GM23248 (cell line): ENCODE data around the gene CSNK2A1. TPM values are rescaled to one million over a fixed set of nuclear protein-coding genes. Genes with fewer than 3 reads are reported as not detected.

Source experiments
- DNase-seq: peaks from one replicate; pipeline ENCODE4 v3.0.0-alpha.2; 2015
- H2AFZ ChIP-seq: fragments of 200-600 bp; sonication (generic); 2 replicates; pipeline ENCODE4 v1.6.1; 2016; ENCODE audit warnings: antibody characterized with exemption
- H3F3A ChIP-seq: fragments of 200-600 bp; sonication (generic); 2 replicates; pipeline ENCODE4 v1.6.1; 2016; ENCODE audit warnings: mild to moderate bottlenecking, antibody characterized with exemption, mixed run types; ENCODE audit not compliant: insufficient read depth
- H3K27ac ChIP-seq: fragments of 200-600 bp; sonication (generic); 2 replicates; pipeline ENCODE4 v1.5.1; 2016; ENCODE audit warnings: mild to moderate bottlenecking
- H3K27me3 ChIP-seq: fragments of 200-600 bp; sonication (generic); replicated peaks from 2 replicates; pipeline ENCODE4 v1.6.1; 2016; ENCODE audit warnings: mild to moderate bottlenecking; ENCODE audit not compliant: insufficient read depth
- H3K36me3 ChIP-seq: fragments of 200-600 bp; sonication (generic); 2 replicates; pipeline ENCODE4 v1.6.1; 2016; ENCODE audit warnings: low read depth, mild to moderate bottlenecking
- H3K4me1 ChIP-seq: fragments of 200-600 bp; sonication (generic); 2 replicates; pipeline ENCODE4 v1.6.1; 2016; ENCODE audit warnings: mild to moderate bottlenecking; ENCODE audit not compliant: insufficient read depth
- H3K4me2 ChIP-seq: fragments of 200-600 bp; sonication (generic); one replicate; pipeline ENCODE4 v1.6.1; 2016; ENCODE audit warnings: mild to moderate bottlenecking; ENCODE audit not compliant: unreplicated experiment
- H3K4me3 ChIP-seq: fragments of 200-600 bp; sonication (generic); 2 replicates; pipeline ENCODE4 v1.5.1; 2016; ENCODE audit warnings: mild to moderate bottlenecking
- H3K79me2 ChIP-seq: fragments of 200-600 bp; sonication (generic); 2 replicates; pipeline ENCODE4 v1.6.1; 2016; ENCODE audit warnings: mild to moderate bottlenecking; ENCODE audit not compliant: insufficient read depth
- H3K9ac ChIP-seq: fragments of 200-600 bp; sonication (generic); 2 replicates; pipeline ENCODE4 v1.6.1; 2016; ENCODE audit warnings: mild to moderate bottlenecking
- H3K9me2 ChIP-seq: fragments of 200-600 bp; sonication (generic); 2 replicates; pipeline ENCODE4 v1.6.1; 2016; ENCODE audit warnings: mixed run types, mild to moderate bottlenecking, moderate library complexity; ENCODE audit not compliant: insufficient read depth
- H3K9me3 ChIP-seq: fragments of 200-600 bp; sonication (generic); one replicate; pipeline ENCODE4 v1.6.1; 2017; ENCODE audit warnings: low read depth
- H4K20me1 ChIP-seq: fragments of 200-600 bp; sonication (generic); 2 replicates; pipeline ENCODE4 v1.6.0; 2016; ENCODE audit not compliant: insufficient read depth
- EZH2 ChIP-seq: fragments of 200-600 bp; sonication (generic); IDR thresholded peaks from 2 replicates; pipeline ENCODE4 v1.6.1; 2018; ENCODE audit warnings: antibody characterized with exemption, mild to moderate bottlenecking; ENCODE audit not compliant: insufficient read depth, poor library complexity, severe bottlenecking
- EZH2phosphoT487 ChIP-seq: fragments of 200-600 bp; sonication (generic); IDR thresholded peaks from 2 replicates; pipeline ENCODE4 v1.6.1; 2018; ENCODE audit warnings: antibody characterized with exemption, moderate library complexity, mild to moderate bottlenecking, low read depth; ENCODE audit not compliant: insufficient read depth
- WGBS, 2 experiments: methylation state at CpG; one replicate each; pipeline ENCODE4 v1.1.6; 2015 to 2017; ENCODE audit warnings: low lambda C conversion rate in 2 of 2, low coverage in 1 of 2; ENCODE audit errors: missing lambda C conversion rate in 2 of 2; 5-methylcytosine and 5-hydroxymethylcytosine counted together
- in situ Hi-C: fragments of 300-500 bp; cut with MboI; formaldehyde crosslinking; loops from 2 replicates; pipeline ENCODE4 v1.15.0; 2020
- polyA plus RNA-seq: library from polyadenylated mRNA; unstranded; fragments of >200 nt; fragmentation: Nextera tagmentation; extraction: Ambion mirVana; gene quantifications from 2 replicates; pipeline ENCODE4 v1.2.1, GENCODE V29; 2016
- total RNA-seq: library from RNA; depleted of rRNA; stranded (reverse); fragments of >200 nt; shearing (Covaris generic); gene quantifications from 2 replicates; pipeline ENCODE4 v1.2.3, GENCODE V29; 2014

CSNK2A1 gene
- total and polyA plus RNA-seq, 2 experiments from 2014 or later: 69.0 to 98.8 TPM

DNA sequence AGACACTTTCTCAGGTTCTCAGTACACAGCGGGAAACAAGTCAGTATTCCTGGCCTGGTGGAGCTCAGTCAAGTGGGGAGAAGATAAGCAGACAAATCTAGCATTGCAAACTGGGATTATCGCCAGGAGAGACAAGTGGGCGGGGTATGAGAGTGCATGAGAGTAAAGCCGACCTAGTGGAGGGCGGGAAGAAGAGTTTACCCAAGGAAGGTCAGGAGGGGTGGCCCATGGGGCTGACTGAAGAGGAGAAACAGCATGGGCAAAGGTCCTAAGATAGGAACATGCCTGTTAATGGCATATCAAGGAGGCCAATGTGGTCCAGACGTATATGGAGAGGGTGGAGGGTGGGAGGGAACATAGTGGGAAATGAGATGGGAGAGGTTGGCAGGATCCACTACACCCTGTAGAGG is 12.4 kb upstream of the CSNK2A1 start:
- Histone ChIP-seq H4K20me1 (no peaks in the 10 kb centered on the region), H3K27me3 (peaks cover 5% of the 10 kb centered on the region), H3K79me2 (no peaks in the 10 kb centered on the region), H3K9ac (no peak overlapping the region), H3K9me3 (no peaks in the 10 kb centered on the region), H3K9me2 (no peaks in the 10 kb centered on the region), H3K4me1 (no peaks in the 10 kb centered on the region), H3K27ac (no peak overlapping the region), H3K36me3 (no peaks in the 10 kb centered on the region), H3F3A (no peaks in the 10 kb centered on the region), H3K4me2 (no peak overlapping the region), H2AFZ (no peak overlapping the region), H3K4me3 (no peak overlapping the region)
- in situ Hi-C loops: loop anchor here (10.0 kb wide), 1 partner anchor 189 kb away; no protein-coding TSS in a partner anchor
- peak; percentile 31 for DNase-seq
- no peak for TF ChIP-seq EZH2phosphoT487
- 38 to 40% methylated on average over 6 of the region's 6 CpGs for WGBS, 2 experiments

DNA sequence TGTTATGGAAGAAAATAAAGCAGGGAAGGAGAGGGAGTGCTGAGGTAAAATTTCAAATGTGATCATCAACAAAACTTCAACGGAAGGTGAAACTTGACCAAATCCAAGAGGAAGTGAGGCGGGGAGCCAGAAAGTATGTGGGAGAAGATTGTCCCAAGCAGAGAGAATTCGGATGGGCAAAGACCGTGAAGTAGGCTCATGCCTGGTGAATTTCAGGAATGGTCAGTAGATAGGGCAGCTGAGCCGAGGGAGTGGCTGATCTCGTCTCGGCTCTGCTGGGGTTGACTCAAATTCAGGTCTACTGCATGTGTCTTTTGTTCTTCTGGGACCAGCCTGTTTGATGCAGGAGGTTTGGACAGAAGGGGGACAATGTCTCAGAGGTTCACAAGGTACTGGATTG is 7.0 kb upstream of the CSNK2A1 start:
- H4K20me1 ChIP-seq: no peaks in the 10 kb centered on the region
- no peaks in the 10 kb centered on the region for H3F3A ChIP-seq
- H3K36me3 ChIP-seq: no peaks in the 10 kb centered on the region
- 63 to 74% methylated on average over 7 of the region's 7 CpGs for WGBS, 2 experiments
- no peaks in the 10 kb centered on the region for H3K9me3 ChIP-seq
- TF ChIP-seq EZH2 (no peak), EZH2phosphoT487 (no peak)
- H3K4me1 ChIP-seq: no peaks in the 10 kb centered on the region
- in situ Hi-C loops: loop anchor here (10.0 kb wide), 1 partner anchor 194 kb away; no protein-coding TSS in a partner anchor
- H3K4me3 ChIP-seq: no peak overlapping the region
- no peak overlapping the region for H2AFZ ChIP-seq
- no peaks in the 10 kb centered on the region; the same call in 1 of the 2 replicates for H3K27me3 ChIP-seq
- no peak overlapping the region for H3K27ac ChIP-seq
- no peak overlapping the region for H3K4me2 ChIP-seq
- no peak for DNase-seq
- no peak overlapping the region for H3K9ac ChIP-seq
- no peaks in the 10 kb centered on the region for H3K79me2 ChIP-seq
- H3K9me2 ChIP-seq: no peaks in the 10 kb centered on the region

DNA sequence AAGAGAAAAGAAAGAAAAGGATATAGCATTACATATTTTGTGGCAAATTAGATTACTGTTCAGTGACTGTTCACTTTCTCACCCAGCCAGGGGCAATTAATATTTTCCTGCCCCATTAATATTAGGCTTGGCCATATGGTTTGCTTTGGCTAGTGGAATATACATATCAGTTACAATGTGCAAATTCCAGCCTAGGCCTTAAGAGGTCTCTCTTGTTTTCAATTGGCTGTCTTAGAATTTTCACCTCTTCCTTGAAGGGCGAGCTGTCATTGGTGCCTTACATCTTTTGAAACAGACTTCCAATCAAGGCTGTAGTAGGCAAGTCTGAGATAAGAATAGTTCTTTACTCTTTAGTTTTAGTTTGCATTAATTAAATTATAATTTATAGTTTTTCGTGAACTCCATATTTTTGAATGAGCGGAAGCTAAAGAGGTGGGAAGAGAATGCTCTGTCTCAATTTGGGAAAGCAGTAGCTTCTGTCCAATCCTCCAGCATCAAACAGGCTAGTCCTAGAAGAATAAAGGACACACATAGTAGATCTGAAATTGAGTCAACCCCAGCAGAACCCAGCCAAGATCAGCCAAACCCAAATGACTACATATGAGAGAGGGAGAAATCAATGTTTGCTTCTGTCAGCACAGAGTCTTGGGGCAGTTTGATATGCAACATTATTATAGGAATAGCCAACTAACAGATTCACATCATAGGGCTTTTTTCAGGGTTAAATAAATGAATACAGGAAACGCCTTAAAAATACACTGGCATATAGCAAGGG is 6.3 kb upstream of the CSNK2A1 start:
- Histone ChIP-seq H3K4me2 (no peak overlapping the region), H3K27ac (no peak overlapping the region), H3F3A (no peaks in the 10 kb centered on the region), H3K79me2 (no peaks in the 10 kb centered on the region), H3K27me3 (no peaks in the 10 kb centered on the region; the same call in 1 of the 2 replicates), H3K9me3 (no peaks in the 10 kb centered on the region), H3K4me1 (no peaks in the 10 kb centered on the region), H3K9ac (no peak overlapping the region), H3K4me3 (no peak overlapping the region), H4K20me1 (no peaks in the 10 kb centered on the region), H2AFZ (no peak overlapping the region), H3K36me3 (no peaks in the 10 kb centered on the region), H3K9me2 (no peaks in the 10 kb centered on the region)
- TF ChIP-seq EZH2phosphoT487: no peak
- TF ChIP-seq EZH2: no peak
- in situ Hi-C loops: loop anchor here (10.0 kb wide), 1 partner anchor 195 kb away; no protein-coding TSS in a partner anchor
- DNase-seq: no peak
- 60 to 63% methylated on average over 4 of the region's 4 CpGs for WGBS, 2 experiments

DNA sequence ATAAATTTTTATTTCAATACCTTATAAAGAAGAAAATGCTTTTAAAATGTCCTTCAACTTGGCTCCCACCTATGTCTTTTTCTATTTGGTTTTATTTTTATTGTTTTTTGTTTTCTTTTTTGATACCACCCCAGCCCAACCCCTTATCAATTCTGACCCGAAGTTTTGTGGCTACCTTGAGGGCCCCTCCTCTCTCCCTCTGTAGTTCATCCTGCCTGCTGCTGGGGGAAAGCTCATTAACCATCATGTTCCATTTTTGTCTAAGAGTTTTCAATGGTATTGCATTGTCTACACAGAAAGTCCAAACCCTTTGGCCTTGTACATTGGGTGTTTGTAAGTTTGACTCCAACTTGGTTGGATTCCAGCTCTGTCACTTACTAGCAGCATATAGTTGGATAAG is 5.3 kb upstream of the CSNK2A1 start:
- Histone ChIP-seq H3K9me3 (no peaks in the 10 kb centered on the region), H3K4me3 (no peak overlapping the region), H3K27ac (no peak overlapping the region), H2AFZ (no peak overlapping the region), H4K20me1 (no peaks in the 10 kb centered on the region), H3K27me3 (no peaks in the 10 kb centered on the region; the same call in 1 of the 2 replicates), H3K4me2 (no peak overlapping the region), H3K79me2 (no peaks in the 10 kb centered on the region), H3F3A (no peaks in the 10 kb centered on the region), H3K9ac (no peak overlapping the region), H3K4me1 (peaks cover 3% of the 10 kb centered on the region; the same call in 1 of the 2 replicates), H3K9me2 (no peaks in the 10 kb centered on the region), H3K36me3 (no peaks in the 10 kb centered on the region)
- no peak for TF ChIP-seq EZH2phosphoT487
- TF ChIP-seq EZH2: no peak
- WGBS, 2 experiments: 18 to 22% methylated on average over 1 of the region's 1 CpG
- DNase-seq: no peak
- in situ Hi-C loops: no loop called here
